Endothelial cell of umbilical vein (primary cell): ENCODE data around the gene MEAK7. TPM values are rescaled to one million over a fixed set of nuclear protein-coding genes. Genes with fewer than 3 reads are reported as not detected.

Experiments used
- BruUV-seq: library from RNA; stranded (reverse); fragments of 400-500 nt; replicated peaks from 2 replicates; lab custom pipeline; 2021; lab: Mats Ljungman, UMichigan
- CTCF ChIA-PET: fragments of 300-600, 350-600 bp; sonication (Branson Sonifier 250); formaldehyde crosslinking; loops from one replicate; lab custom pipeline; 2021; ENCODE audit warnings: antibody characterized with exemption, inconsistent platforms; lab: Charles Lee
- POLR2A ChIA-PET: fragments of 300-600, 350-600 bp; sonication (Branson Sonifier 250); formaldehyde crosslinking; loops from one replicate; lab custom pipeline; 2021; ENCODE audit warnings: antibody characterized with exemption, inconsistent platforms; lab: Charles Lee
- DNase-seq: peaks from one replicate; pipeline ENCODE4 v3.0.0-alpha.2; 2011; ENCODE audit warnings: low read depth, low spot score
- FAIRE-seq: peaks from 2 replicates; lab custom pipeline; 2011; peaks lifted over from hg19 to GRCh38; lab: Jason Lieb, UNC
- H2AFZ ChIP-seq: 2 replicates; pipeline ENCODE4 v1.6.0; 2012; ENCODE audit warnings: low read depth, low read length, control low read depth, inconsistent platforms
- H3K27ac ChIP-seq: 2 replicates; pipeline ENCODE4 v1.5.1; 2011; ENCODE audit warnings: low read depth, mild to moderate bottlenecking, control low read depth, low read length, moderate library complexity; ENCODE audit not compliant: insufficient read depth
- H3K27me3 ChIP-seq, 2 experiments: 2 replicates each; pipeline versions ENCODE4 v1.6.0 to v1.6.1; 2011; ENCODE audit warnings: low read length in 2 of 2, mixed read lengths in 1 of 2; ENCODE audit not compliant: control insufficient read depth in 2 of 2, insufficient read depth in 2 of 2
- H3K36me3 ChIP-seq, 2 experiments: 2 replicates in 1 of 2; 3 replicates in 1 of 2; pipeline ENCODE4 v1.5.1; 2011; ENCODE audit warnings: low read length in 2 of 2, mild to moderate bottlenecking in 1 of 2, moderate library complexity in 1 of 2; ENCODE audit not compliant: control insufficient read depth in 2 of 2, insufficient read depth in 2 of 2; ENCODE audit errors: extremely low read depth in 1 of 2
- H3K4me1 ChIP-seq: 3 replicates; pipeline ENCODE4 v1.5.1; 2011; ENCODE audit warnings: mild to moderate bottlenecking, low read length; ENCODE audit not compliant: control insufficient read depth, insufficient read depth; ENCODE audit errors: extremely low read depth
- H3K4me2 ChIP-seq: 2 replicates; pipeline ENCODE4 v1.6.1; 2011; ENCODE audit warnings: low read length, control low read depth, mixed read lengths; ENCODE audit not compliant: insufficient read depth
- H3K4me3 ChIP-seq, 3 experiments: fragments of 200-600 bp in 1 of 3; sonication (generic), shearing (Covaris generic) in 1 of 3; replicated peaks in 1 of 3; 2 replicates each; pipeline ENCODE4 v1.5.1; 2011 to 2016; ENCODE audit warnings: control low read depth in 3 of 3, low read length in 3 of 3, mild to moderate bottlenecking in 2 of 3, inconsistent platforms in 1 of 3, low read depth in 1 of 3, moderate library complexity in 1 of 3; ENCODE audit not compliant: insufficient read depth in 1 of 3
- H3K79me2 ChIP-seq: 2 replicates; pipeline ENCODE4 v1.6.0; 2012; ENCODE audit warnings: low read length, inconsistent platforms; ENCODE audit not compliant: control insufficient read depth, insufficient read depth
- H3K9ac ChIP-seq: replicated peaks from 2 replicates; pipeline ENCODE3; 2011; ENCODE audit warnings: low read length, control low read depth; ENCODE audit not compliant: insufficient read depth; ENCODE audit errors: extremely low read depth
- H3K9me1 ChIP-seq: replicated peaks from 3 replicates; pipeline ENCODE4 v1.6.0; 2011; ENCODE audit warnings: mild to moderate bottlenecking, low read length; ENCODE audit not compliant: control insufficient read depth, insufficient read depth; ENCODE audit errors: extremely low read depth
- H3K9me3 ChIP-seq: replicated peaks from 2 replicates; pipeline ENCODE4 v1.5.1; 2012; ENCODE audit warnings: low read length, inconsistent platforms; ENCODE audit not compliant: control insufficient read depth, insufficient read depth
- H4K20me1 ChIP-seq: replicated peaks from 2 replicates; pipeline ENCODE3; 2011; ENCODE audit warnings: mild to moderate bottlenecking, low read length; ENCODE audit not compliant: control insufficient read depth, insufficient read depth; ENCODE audit errors: extremely low read depth
- EZH2 ChIP-seq: IDR thresholded peaks from 2 replicates; pipeline ENCODE4 v1.6.1; 2012; ENCODE audit warnings: borderline replicate concordance, low read depth, mild to moderate bottlenecking, moderate library complexity, low read length, inconsistent platforms; ENCODE audit not compliant: severe bottlenecking
- FOS ChIP-seq: IDR thresholded peaks from 2 replicates; pipeline ENCODE4 v1.6.1; 2011; ENCODE audit warnings: mild to moderate bottlenecking, low read length, moderate library complexity, borderline replicate concordance; ENCODE audit not compliant: insufficient read depth
- GATA2 ChIP-seq: IDR thresholded peaks from 2 replicates; pipeline ENCODE4 v1.7.0; 2011; ENCODE audit warnings: low read depth, mild to moderate bottlenecking, moderate library complexity, mixed read lengths, low read length; ENCODE audit not compliant: insufficient read length, insufficient read depth
- JUN ChIP-seq: IDR thresholded peaks from 2 replicates; pipeline ENCODE4 v1.6.1; 2011; ENCODE audit warnings: borderline replicate concordance, low read depth; ENCODE audit not compliant: insufficient read length, insufficient read depth
- MYC ChIP-seq: IDR thresholded peaks from one replicate; pipeline ENCODE4 v1.6.1; 2011; ENCODE audit warnings: mild to moderate bottlenecking, low read depth, low read length
- POLR2A ChIP-seq: IDR thresholded peaks from 2 replicates; pipeline ENCODE4 v1.6.1; 2012; ENCODE audit warnings: low read depth, mild to moderate bottlenecking, control low read depth, low read length
- dilution Hi-C: fragments of 300-500 bp; cut with MboI; formaldehyde crosslinking; loops from one replicate; pipeline ENCODE4 v1.15.0; 2019; ENCODE audit warnings: low sequenced_read_pairs; ENCODE audit not compliant: extremely low pct_ligation_motif_present
- intact Hi-C: fragments of 100-400 bp; cut with micrococcal nuclease; formaldehyde crosslinking; loops from one replicate; pipeline ENCODE4 v1.10.0; 2022
- polyA plus RNA-seq, 4 experiments: library from polyadenylated mRNA; depleted of rRNA in 3 of 4; stranded (reverse) in 3 of 4; unstranded in 1 of 4; fragments of >200 nt; gene quantifications; 2 replicates each; pipeline versions ENCODE4 v1.2.1 to v1.2.3, GENCODE V29; 2011 to 2012; ENCODE audit warnings: missing spikeins in 1 of 4
- total RNA-seq: library from RNA; stranded (reverse); gene quantifications from 2 replicates; pipeline ENCODE4 v1.2.3, GENCODE V29; 2021
- TF ChIP-seq, protein P1 (sequence below), 2 donors: IDR thresholded peaks; 1 replicate in 1 of 2; 2 replicates in 1 of 2; pipeline ENCODE4 v1.5.1; 2011; ENCODE audit warnings: low read length in 2 of 2, mild to moderate bottlenecking in 2 of 2, moderate library complexity in 2 of 2, control low read depth in 1 of 2, inconsistent platforms in 1 of 2, low read depth in 1 of 2; ENCODE audit not compliant: insufficient read depth in 1 of 2; ENCODE audit errors: extremely low read depth in 1 of 2
- TF ChIP-seq, protein P2 (sequence below): IDR thresholded peaks from 2 replicates; pipeline ENCODE4 v1.6.1; 2011; ENCODE audit not compliant: insufficient read depth, insufficient read length

Gene MEAK7
- total and polyA plus RNA-seq, 2 donors (not counting 3 experiments of a cell fraction or from before 2014, with no cell fraction given): 16.2 to 22.7 TPM

DNA sequence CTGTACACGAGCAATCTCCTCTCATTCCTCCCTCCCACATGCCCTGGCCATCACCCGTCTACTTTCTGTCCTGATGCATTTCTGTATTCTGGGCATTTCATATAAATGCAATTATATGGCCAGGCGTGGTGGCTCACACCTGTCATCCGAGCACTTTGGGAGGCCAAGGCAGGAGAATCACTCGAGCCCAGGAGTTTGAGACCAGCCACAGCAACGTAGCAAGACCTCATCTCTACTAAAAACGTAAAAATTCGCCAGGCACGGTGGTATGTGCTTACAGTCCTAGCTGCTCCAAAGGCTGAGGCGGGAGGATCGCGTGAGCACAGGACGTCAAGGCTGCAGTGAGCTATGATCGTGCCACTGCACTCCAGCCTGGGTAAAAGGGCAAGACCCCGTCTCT, 4.8 kb downstream of the MEAK7 start:
- H3K4me3 ChIP-seq: no peak overlapping the region
- no TSS peak for BruUV-seq
- H2AFZ ChIP-seq: no peak overlapping the region
- intact Hi-C loops: no loop called here
- peaks cover 4% of the 10 kb centered on the region for H3K79me2 ChIP-seq
- CTCF ChIA-PET: no interaction called here
- no peak overlapping the region for H3K4me2 ChIP-seq
- H3K4me1 ChIP-seq: peaks cover 5% of the 10 kb centered on the region
- no peak overlapping the region for H3K27ac ChIP-seq
- H3K9me3 ChIP-seq: no peaks in the 10 kb centered on the region
- no peaks in the 10 kb centered on the region for H4K20me1 ChIP-seq
- FAIRE-seq (no peak), DNase-seq (no peak)
- H3K9ac ChIP-seq: no peak overlapping the region
- no peaks in the 10 kb centered on the region for H3K9me1 ChIP-seq
- peaks cover 5 to 13% of the 10 kb centered on the region in 2 experiments for H3K36me3 ChIP-seq
- dilution Hi-C loops: loop anchor here (25.0 kb wide), 1 partner anchor 113 kb away; the partner anchor contains the start of gene COTL1
- TF ChIP-seq MYC: no peak
- TF ChIP-seq POLR2A: no peak
- no peak for TF ChIP-seq GATA2
- TF ChIP-seq JUN: no peak
- TF ChIP-seq, protein P1, sequence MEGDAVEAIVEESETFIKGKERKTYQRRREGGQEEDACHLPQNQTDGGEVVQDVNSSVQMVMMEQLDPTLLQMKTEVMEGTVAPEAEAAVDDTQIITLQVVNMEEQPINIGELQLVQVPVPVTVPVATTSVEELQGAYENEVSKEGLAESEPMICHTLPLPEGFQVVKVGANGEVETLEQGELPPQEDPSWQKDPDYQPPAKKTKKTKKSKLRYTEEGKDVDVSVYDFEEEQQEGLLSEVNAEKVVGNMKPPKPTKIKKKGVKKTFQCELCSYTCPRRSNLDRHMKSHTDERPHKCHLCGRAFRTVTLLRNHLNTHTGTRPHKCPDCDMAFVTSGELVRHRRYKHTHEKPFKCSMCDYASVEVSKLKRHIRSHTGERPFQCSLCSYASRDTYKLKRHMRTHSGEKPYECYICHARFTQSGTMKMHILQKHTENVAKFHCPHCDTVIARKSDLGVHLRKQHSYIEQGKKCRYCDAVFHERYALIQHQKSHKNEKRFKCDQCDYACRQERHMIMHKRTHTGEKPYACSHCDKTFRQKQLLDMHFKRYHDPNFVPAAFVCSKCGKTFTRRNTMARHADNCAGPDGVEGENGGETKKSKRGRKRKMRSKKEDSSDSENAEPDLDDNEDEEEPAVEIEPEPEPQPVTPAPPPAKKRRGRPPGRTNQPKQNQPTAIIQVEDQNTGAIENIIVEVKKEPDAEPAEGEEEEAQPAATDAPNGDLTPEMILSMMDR (IDR thresholded peaks at IDR 0.05; ENCODE audit: extremely low read depth in 1 of 2, insufficient read depth in 1 of 2, low read depth in 1 of 2, low read length in 2 of 2): no peak
- no peak for TF ChIP-seq EZH2
- TF ChIP-seq, protein P2, sequence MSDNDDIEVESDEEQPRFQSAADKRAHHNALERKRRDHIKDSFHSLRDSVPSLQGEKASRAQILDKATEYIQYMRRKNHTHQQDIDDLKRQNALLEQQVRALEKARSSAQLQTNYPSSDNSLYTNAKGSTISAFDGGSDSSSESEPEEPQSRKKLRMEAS: no peak
- TF ChIP-seq FOS: no peak
- POLR2A ChIA-PET: no interaction called here
- H3K27me3 ChIP-seq: no peaks in the 10 kb centered on the region
